Endothelial cell of umbilical vein (primary cell): Measurements from ENCODE around the gene SEC31A. TPM values are rescaled to one million over a fixed set of nuclear protein-coding genes. Genes with fewer than 3 reads are reported as not detected.
"Not testable (repeated sequence)": the region's sequence is repeated elsewhere in the genome, so short reads cannot be mapped to it uniquely, and the experiment has no call there.

Experiments used
- BruUV-seq: library from RNA; stranded (reverse); fragments of 400-500 nt; replicated peaks from 2 replicates; lab custom pipeline; 2021; lab: Mats Ljungman, UMichigan
- CTCF ChIA-PET: fragments of 300-600, 350-600 bp; sonication (Branson Sonifier 250); formaldehyde crosslinking; loops from one replicate; lab custom pipeline; 2021; ENCODE audit warnings: antibody characterized with exemption, inconsistent platforms; lab: Charles Lee
- POLR2A ChIA-PET: fragments of 300-600, 350-600 bp; sonication (Branson Sonifier 250); formaldehyde crosslinking; loops from one replicate; lab custom pipeline; 2021; ENCODE audit warnings: antibody characterized with exemption, inconsistent platforms; lab: Charles Lee
- DNase-seq: peaks from one replicate; pipeline ENCODE4 v3.0.0-alpha.2; 2011; ENCODE audit warnings: low read depth, low spot score
- FAIRE-seq: peaks from 2 replicates; lab custom pipeline; 2011; peaks lifted over from hg19 to GRCh38; lab: Jason Lieb, UNC
- H2AFZ ChIP-seq: 2 replicates; pipeline ENCODE4 v1.6.0; 2012; ENCODE audit warnings: low read depth, low read length, control low read depth, inconsistent platforms
- H3K27ac ChIP-seq: 2 replicates; pipeline ENCODE4 v1.5.1; 2011; ENCODE audit warnings: low read depth, mild to moderate bottlenecking, control low read depth, low read length, moderate library complexity; ENCODE audit not compliant: insufficient read depth
- H3K27me3 ChIP-seq, 2 experiments: 2 replicates each; pipeline versions ENCODE4 v1.6.0 to v1.6.1; 2011; ENCODE audit warnings: low read length in 2 of 2, mixed read lengths in 1 of 2; ENCODE audit not compliant: control insufficient read depth in 2 of 2, insufficient read depth in 2 of 2
- H3K36me3 ChIP-seq, 2 experiments: 2 replicates in 1 of 2; 3 replicates in 1 of 2; pipeline ENCODE4 v1.5.1; 2011; ENCODE audit warnings: low read length in 2 of 2, mild to moderate bottlenecking in 1 of 2, moderate library complexity in 1 of 2; ENCODE audit not compliant: control insufficient read depth in 2 of 2, insufficient read depth in 2 of 2; ENCODE audit errors: extremely low read depth in 1 of 2
- H3K4me1 ChIP-seq: 3 replicates; pipeline ENCODE4 v1.5.1; 2011; ENCODE audit warnings: mild to moderate bottlenecking, low read length; ENCODE audit not compliant: control insufficient read depth, insufficient read depth; ENCODE audit errors: extremely low read depth
- H3K4me2 ChIP-seq: 2 replicates; pipeline ENCODE4 v1.6.1; 2011; ENCODE audit warnings: low read length, control low read depth, mixed read lengths; ENCODE audit not compliant: insufficient read depth
- H3K4me3 ChIP-seq, 3 experiments: fragments of 200-600 bp in 1 of 3; sonication (generic), shearing (Covaris generic) in 1 of 3; replicated peaks in 1 of 3; 2 replicates each; pipeline ENCODE4 v1.5.1; 2011 to 2016; ENCODE audit warnings: control low read depth in 3 of 3, low read length in 3 of 3, mild to moderate bottlenecking in 2 of 3, inconsistent platforms in 1 of 3, low read depth in 1 of 3, moderate library complexity in 1 of 3; ENCODE audit not compliant: insufficient read depth in 1 of 3
- H3K79me2 ChIP-seq: 2 replicates; pipeline ENCODE4 v1.6.0; 2012; ENCODE audit warnings: low read length, inconsistent platforms; ENCODE audit not compliant: control insufficient read depth, insufficient read depth
- H3K9ac ChIP-seq: replicated peaks from 2 replicates; pipeline ENCODE3; 2011; ENCODE audit warnings: low read length, control low read depth; ENCODE audit not compliant: insufficient read depth; ENCODE audit errors: extremely low read depth
- H3K9me1 ChIP-seq: replicated peaks from 3 replicates; pipeline ENCODE4 v1.6.0; 2011; ENCODE audit warnings: mild to moderate bottlenecking, low read length; ENCODE audit not compliant: control insufficient read depth, insufficient read depth; ENCODE audit errors: extremely low read depth
- H3K9me3 ChIP-seq: replicated peaks from 2 replicates; pipeline ENCODE4 v1.5.1; 2012; ENCODE audit warnings: low read length, inconsistent platforms; ENCODE audit not compliant: control insufficient read depth, insufficient read depth
- H4K20me1 ChIP-seq: replicated peaks from 2 replicates; pipeline ENCODE3; 2011; ENCODE audit warnings: mild to moderate bottlenecking, low read length; ENCODE audit not compliant: control insufficient read depth, insufficient read depth; ENCODE audit errors: extremely low read depth
- FOS ChIP-seq: IDR thresholded peaks from 2 replicates; pipeline ENCODE4 v1.6.1; 2011; ENCODE audit warnings: mild to moderate bottlenecking, low read length, moderate library complexity, borderline replicate concordance; ENCODE audit not compliant: insufficient read depth
- JUN ChIP-seq: IDR thresholded peaks from 2 replicates; pipeline ENCODE4 v1.6.1; 2011; ENCODE audit warnings: borderline replicate concordance, low read depth; ENCODE audit not compliant: insufficient read length, insufficient read depth
- MAX ChIP-seq: IDR thresholded peaks from 2 replicates; pipeline ENCODE4 v1.6.1; 2011; ENCODE audit not compliant: insufficient read depth, insufficient read length
- POLR2A ChIP-seq: IDR thresholded peaks from 2 replicates; pipeline ENCODE4 v1.6.1; 2012; ENCODE audit warnings: low read depth, mild to moderate bottlenecking, control low read depth, low read length
- POLR2AphosphoS5 ChIP-seq: IDR thresholded peaks from 2 replicates; pipeline ENCODE4 v1.6.1; 2012; ENCODE audit warnings: low read depth, mild to moderate bottlenecking, control low read depth, low read length, moderate library complexity; ENCODE audit not compliant: insufficient read depth
- dilution Hi-C: fragments of 300-500 bp; cut with MboI; formaldehyde crosslinking; loops from one replicate; pipeline ENCODE4 v1.15.0; 2019; ENCODE audit warnings: low sequenced_read_pairs; ENCODE audit not compliant: extremely low pct_ligation_motif_present
- intact Hi-C: fragments of 100-400 bp; cut with micrococcal nuclease; formaldehyde crosslinking; loops from one replicate; pipeline ENCODE4 v1.10.0; 2022
- polyA plus RNA-seq, 4 experiments: library from polyadenylated mRNA; depleted of rRNA in 3 of 4; stranded (reverse) in 3 of 4; unstranded in 1 of 4; fragments of >200 nt; gene quantifications; 2 replicates each; pipeline versions ENCODE4 v1.2.1 to v1.2.3, GENCODE V29; 2011 to 2012; ENCODE audit warnings: missing spikeins in 1 of 4
- total RNA-seq: library from RNA; stranded (reverse); gene quantifications from 2 replicates; pipeline ENCODE4 v1.2.3, GENCODE V29; 2021

SEC31A gene
- total and polyA plus RNA-seq, 2 donors (not counting 3 experiments of a cell fraction or from before 2014, with no cell fraction given), result 226 to 301 TPM

- H3K9ac ChIP-seq, result no peak overlapping the region
- DNase-seq (peak; percentile 31), FAIRE-seq (peak; percentile 86)
- H4K20me1 ChIP-seq, result no peaks in the 10 kb centered on the region
- H3K4me2 ChIP-seq, result no peak overlapping the region
- H2AFZ ChIP-seq, result no peak overlapping the region
- dilution Hi-C loops, result no loop called here
- TF ChIP-seq POLR2AphosphoS5, result no peak
- no peak for TF ChIP-seq MAX
- TF ChIP-seq POLR2A, result no peak
- no peak for TF ChIP-seq JUN
- TF ChIP-seq FOS, result peak; percentile 29
- BruUV-seq, result TSS peak; percentile 72
- H3K27me3 ChIP-seq, result no peaks in the 10 kb centered on the region
- no peaks in the 10 kb centered on the region for H3K9me3 ChIP-seq
- no peaks in the 10 kb centered on the region for H3K79me2 ChIP-seq
- H3K36me3 ChIP-seq, result peaks cover 20 to 32% of the 10 kb centered on the region in 2 experiments
- H3K9me1 ChIP-seq, result peaks cover 2% of the 10 kb centered on the region
- ChIA-PET CTCF (interaction anchor here (1.0 to 2.9 kb wide), 7 partner anchors 8 to 357 kb away, joined by 3 to 20 read pairs (median 4); no protein-coding TSS in a partner anchor), POLR2A (interaction anchor here (0.7 kb wide), 1 partner anchor 58 kb away, joined by 6 read pairs; no protein-coding TSS in a partner anchor)
- intact Hi-C loops, result no loop called here
- H3K4me1 ChIP-seq, result peaks cover 11% of the 10 kb centered on the region
- H3K27ac ChIP-seq, result peak overlapping the region; percentile 12
- H3K4me3 ChIP-seq, result no peak overlapping the region
These were observed 72.0 kb downstream of the SEC31A start for GRCh38 chr4:82818664-82819662.

GRCh38 chr4:82816874-82817273 lies 74.1 kb downstream of the SEC31A start:
- H3K9me1 ChIP-seq, H3K4me2 ChIP-seq, intact Hi-C loops, H3K79me2 ChIP-seq, DNase-seq, H3K27me3 ChIP-seq, H2AFZ ChIP-seq, H4K20me1 ChIP-seq, H3K9ac ChIP-seq, H3K27ac ChIP-seq, H3K9me3 ChIP-seq, FAIRE-seq, H3K4me3 ChIP-seq, dilution Hi-C loops, BruUV-seq: not testable (repeated sequence)
- H3K4me1 ChIP-seq, result peaks cover 16% of the 10 kb centered on the region
- ChIA-PET POLR2A (interaction anchor here (0.6 kb wide), 1 partner anchor 218 kb away, joined by 3 read pairs; the partner anchor contains the start of gene COPS4), CTCF (interaction anchor here (1.4 to 2.9 kb wide), 2 partner anchors 31 to 355 kb away, joined by 3 to 20 read pairs; no protein-coding TSS in a partner anchor)
- peaks cover 10 to 19% of the 10 kb centered on the region in 2 experiments for H3K36me3 ChIP-seq
